Gastroesophageal sphincter (tissue), 4 donors: ENCODE results near the gene HNRNPUL1. TPM values are rescaled to one million over a fixed set of nuclear protein-coding genes. Genes with fewer than 3 reads are reported as not detected.
A peak's percentile ranks its signal among the peaks of the same experiment; 100 is the strongest.

Experiments used
- ATAC-seq: fragments of 150-250 bp; one replicate; pipeline ENCODE4 v1.9.1; 2016; ENCODE audit warnings: mild to moderate bottlenecking, moderate library complexity
- H3K27ac ChIP-seq, 4 donors: fragments of 200-600 bp; sonication (generic) in 3 of 4; 1 replicate in 3 of 4; 2 replicates in 1 of 4; pipeline ENCODE4 v1.5.1; 2016 to 2019
- H3K27me3 ChIP-seq: fragments of 200-600 bp; sonication (generic); one replicate; pipeline ENCODE4 v1.5.1; 2019
- H3K36me3 ChIP-seq, 2 donors: fragments of 200-600 bp; sonication (generic); one replicate each; pipeline ENCODE4 v1.5.1; 2019; ENCODE audit warnings: control low read depth in 1 of 2
- H3K4me1 ChIP-seq, 3 donors: fragments of 200-600 bp; sonication (generic); 1 replicate in 2 of 3; 2 replicates in 1 of 3; pipeline ENCODE4 v1.5.1; 2016 to 2019; ENCODE audit warnings: control low read depth in 2 of 3
- H3K4me3 ChIP-seq, 2 donors: fragments of 200-600 bp; sonication (generic); one replicate each; pipeline ENCODE4 v1.5.1; 2019; ENCODE audit warnings: mild to moderate bottlenecking in 1 of 2, moderate library complexity in 1 of 2
- H3K9me3 ChIP-seq, 3 donors: fragments of 200-600 bp; sonication (generic); one replicate each; pipeline ENCODE4 v1.5.1; 2017 to 2019; ENCODE audit warnings: control low read depth in 2 of 3
- EP300 ChIP-seq: sonication (generic); formaldehyde crosslinking; IDR thresholded peaks from one replicate; pipeline ENCODE4 v1.6.1; 2017; ENCODE audit warnings: antibody characterized with exemption, mild to moderate bottlenecking
- POLR2A ChIP-seq, 2 donors: fragments of 450-650 bp; IDR thresholded peaks; one replicate each; pipeline ENCODE4 v1.6.1; 2017; ENCODE audit warnings: antibody characterized with exemption in 2 of 2, mild to moderate bottlenecking in 2 of 2, moderate library complexity in 1 of 2
- POLR2AphosphoS5 ChIP-seq: sonication (generic); formaldehyde crosslinking; IDR thresholded peaks from one replicate; pipeline ENCODE4 v1.6.1; 2017; ENCODE audit warnings: antibody characterized with exemption
- WGBS, 2 donors: methylation state at CpG; one replicate each; pipeline ENCODE4 v1.1.5; 2018; ENCODE audit warnings: low coverage in 1 of 2; 5-methylcytosine and 5-hydroxymethylcytosine counted together
- total RNA-seq, 4 donors: library from RNA; depleted of rRNA; stranded (reverse); fragments of >200 nt; gene quantifications; one replicate each; pipeline ENCODE4 v1.1.0, GENCODE V29; 2016
- TF ChIP-seq, protein P1 (sequence below), 4 experiments: fragments of 200-600 bp in 2 of 4; fragments of 450-650 bp in 2 of 4; sonication (generic) in 1 of 4; IDR thresholded peaks; one replicate each; pipeline ENCODE4 v1.5.1; 2017 to 2019; ENCODE audit warnings: antibody characterized with exemption in 4 of 4, mild to moderate bottlenecking in 2 of 4, moderate library complexity in 2 of 4

Gene HNRNPUL1
- total RNA-seq, 4 donors from 2014 or later: 142 to 204 (median 160) TPM

DNA sequence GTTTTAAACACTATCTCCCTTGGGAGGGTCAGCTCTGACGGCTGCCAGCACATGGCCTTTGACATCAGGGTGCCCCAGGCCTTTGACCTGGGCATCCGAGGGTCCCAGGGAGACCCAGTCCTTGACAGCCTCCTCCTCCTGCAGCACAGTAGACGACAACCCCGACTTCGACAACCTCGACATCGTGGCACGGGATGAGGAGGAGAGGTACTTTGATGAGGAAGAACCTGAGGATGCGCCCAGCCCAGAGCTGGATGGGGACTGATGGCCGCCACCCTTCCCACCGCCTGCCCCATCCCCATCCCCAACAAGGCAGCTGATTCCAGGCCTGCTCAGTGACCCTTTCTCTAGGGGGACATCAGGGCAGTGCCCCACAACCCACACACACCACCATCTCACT, 58.3 kb downstream of the HNRNPUL1 start:
- Histone ChIP-seq H3K4me1 (peaks cover 2 to 64% (median 54%) of the 10 kb centered on the region in 3 donors), H3K27me3 (no peaks in the 10 kb centered on the region), H3K27ac (peak overlapping the region in 3 of 4 donors; percentile 84 to 90 (median 86)), H3K9me3 (no peaks in the 10 kb centered on the region), H3K36me3 (peaks cover 0 to 49% of the 10 kb centered on the region in 2 donors), H3K4me3 (no peak overlapping the region)
- ATAC-seq: no peak
- no CpG with 5 or more reads among the region's 11 CpGs for WGBS, 2 donors
- no peak for TF ChIP-seq POLR2A (IDR thresholded peaks at IDR 0.05)
- TF ChIP-seq POLR2AphosphoS5: no peak
- no peak for TF ChIP-seq EP300
- TF ChIP-seq, protein P1, sequence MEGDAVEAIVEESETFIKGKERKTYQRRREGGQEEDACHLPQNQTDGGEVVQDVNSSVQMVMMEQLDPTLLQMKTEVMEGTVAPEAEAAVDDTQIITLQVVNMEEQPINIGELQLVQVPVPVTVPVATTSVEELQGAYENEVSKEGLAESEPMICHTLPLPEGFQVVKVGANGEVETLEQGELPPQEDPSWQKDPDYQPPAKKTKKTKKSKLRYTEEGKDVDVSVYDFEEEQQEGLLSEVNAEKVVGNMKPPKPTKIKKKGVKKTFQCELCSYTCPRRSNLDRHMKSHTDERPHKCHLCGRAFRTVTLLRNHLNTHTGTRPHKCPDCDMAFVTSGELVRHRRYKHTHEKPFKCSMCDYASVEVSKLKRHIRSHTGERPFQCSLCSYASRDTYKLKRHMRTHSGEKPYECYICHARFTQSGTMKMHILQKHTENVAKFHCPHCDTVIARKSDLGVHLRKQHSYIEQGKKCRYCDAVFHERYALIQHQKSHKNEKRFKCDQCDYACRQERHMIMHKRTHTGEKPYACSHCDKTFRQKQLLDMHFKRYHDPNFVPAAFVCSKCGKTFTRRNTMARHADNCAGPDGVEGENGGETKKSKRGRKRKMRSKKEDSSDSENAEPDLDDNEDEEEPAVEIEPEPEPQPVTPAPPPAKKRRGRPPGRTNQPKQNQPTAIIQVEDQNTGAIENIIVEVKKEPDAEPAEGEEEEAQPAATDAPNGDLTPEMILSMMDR (IDR thresholded peaks at IDR 0.05): no peak

DNA sequence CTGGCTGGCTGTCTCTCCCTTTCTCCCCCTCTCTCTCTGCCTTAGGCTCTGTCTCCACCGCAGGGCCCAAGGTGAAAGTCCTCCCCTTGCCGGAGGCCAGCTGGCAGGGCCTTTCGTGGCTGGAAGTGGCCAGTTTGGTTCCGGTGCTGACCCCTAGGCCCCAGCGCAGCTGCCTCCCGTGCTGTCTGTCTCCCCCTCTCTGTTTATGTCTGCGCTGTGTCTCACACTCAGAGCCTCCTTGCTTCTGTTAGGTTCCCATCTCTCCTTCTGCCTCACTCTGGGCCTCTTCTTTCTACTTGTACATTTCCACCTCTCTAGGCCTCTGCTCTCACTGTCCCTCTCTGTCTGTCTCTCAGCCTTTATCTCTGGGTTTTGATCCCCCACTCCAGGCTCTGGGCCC, 58.9 kb downstream of the HNRNPUL1 start:
- Histone ChIP-seq H3K27ac (peak overlapping the region; percentile 27 to 90 (median 85)), H3K27me3 (no peaks in the 10 kb centered on the region), H3K9me3 (no peaks in the 10 kb centered on the region), H3K4me3 (no peak overlapping the region), H3K4me1 (peaks cover 2 to 70% (median 58%) of the 10 kb centered on the region in 3 donors), H3K36me3 (peaks cover 0 to 43% of the 10 kb centered on the region in 2 donors)
- no peak for TF ChIP-seq POLR2AphosphoS5
- TF ChIP-seq, protein P1 (IDR thresholded peaks at IDR 0.05): no peak
- TF ChIP-seq EP300: no peak
- TF ChIP-seq POLR2A (IDR thresholded peaks at IDR 0.05): no peak
- ATAC-seq: no peak
- 28 to 60% methylated on average over 1 to 7 of the region's 7 CpGs for WGBS, 2 donors

DNA sequence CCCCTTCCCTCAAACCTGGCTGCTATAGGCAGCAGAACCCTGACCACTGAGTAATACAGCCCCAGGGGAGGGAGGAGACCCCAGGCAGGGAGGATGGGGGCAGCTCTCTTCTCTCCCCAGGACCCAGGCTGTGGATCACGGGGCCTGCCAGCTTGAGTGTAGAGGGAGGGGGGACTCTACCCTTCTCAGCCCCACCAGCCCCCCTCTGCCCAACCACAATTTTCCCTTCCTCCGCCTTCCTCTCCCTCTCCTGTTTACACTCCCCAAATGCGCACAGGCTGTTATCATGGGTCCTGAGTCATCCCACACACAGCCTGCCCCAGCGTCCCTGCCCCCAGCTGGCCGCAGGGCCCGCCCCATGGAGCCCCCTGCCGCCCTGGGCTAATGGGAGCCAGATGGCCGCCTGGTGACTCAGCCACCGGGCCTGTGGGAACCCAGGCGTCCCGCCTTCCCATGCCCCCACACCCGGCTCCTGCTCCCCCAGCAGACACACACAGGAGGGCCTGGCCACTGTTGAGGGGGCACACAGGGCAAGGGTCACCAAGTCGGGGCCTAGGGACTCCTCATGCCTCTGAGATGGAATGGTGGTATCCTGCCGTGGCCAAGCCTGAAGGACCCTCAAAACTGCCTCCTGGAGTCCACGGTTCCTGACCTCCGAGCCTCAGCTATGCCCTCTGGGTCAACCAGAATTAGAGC, 59.4 kb downstream of the HNRNPUL1 start:
- TF ChIP-seq, protein P1 (IDR thresholded peaks at IDR 0.05): no peak
- no peak for TF ChIP-seq POLR2A (IDR thresholded peaks at IDR 0.05)
- peak; percentile 71 for TF ChIP-seq POLR2AphosphoS5
- no peak for TF ChIP-seq EP300
- H3K36me3 ChIP-seq: peaks cover 0 to 43% of the 10 kb centered on the region in 2 donors
- H3K4me1 ChIP-seq: peaks cover 2 to 76% (median 62%) of the 10 kb centered on the region in 3 donors
- 0% methylated on average over 1 of the region's 16 CpGs; no CpG with 5 or more reads in 1 of the 2 donors for WGBS, 2 donors
- ATAC-seq: peak; percentile 73
- no peaks in the 10 kb centered on the region for H3K9me3 ChIP-seq
- no peaks in the 10 kb centered on the region for H3K27me3 ChIP-seq
- no peak overlapping the region for H3K4me3 ChIP-seq
- H3K27ac ChIP-seq: peak overlapping the region; percentile 27 to 90 (median 85)

DNA sequence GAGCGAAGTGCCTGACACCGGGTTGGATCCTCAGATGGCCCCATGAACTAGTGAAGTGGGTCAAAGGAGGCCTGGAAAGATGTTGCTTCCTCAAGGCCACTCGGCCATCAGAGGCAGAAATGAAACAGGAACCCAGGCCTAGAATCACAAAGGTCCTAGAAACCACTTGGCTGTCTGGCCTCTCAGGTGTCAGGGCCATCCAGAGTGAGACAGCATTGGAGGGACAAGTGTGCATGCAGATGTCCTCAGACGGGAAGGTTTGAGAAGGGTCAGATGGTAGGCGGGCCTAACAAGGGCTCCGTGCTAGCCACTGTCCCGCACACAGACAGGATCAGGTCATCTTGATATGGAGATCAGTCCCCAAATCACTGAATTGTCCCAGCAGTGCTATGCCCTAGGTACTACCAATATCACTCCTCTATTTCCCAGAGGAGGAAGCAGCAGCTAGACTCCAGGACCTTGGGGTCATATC, 60.1 kb downstream of the HNRNPUL1 start:
- no peaks in the 10 kb centered on the region for H3K9me3 ChIP-seq
- H3K4me1 ChIP-seq: peaks cover 2 to 83% (median 66%) of the 10 kb centered on the region in 3 donors
- no peaks in the 10 kb centered on the region for H3K27me3 ChIP-seq
- peaks cover 0 to 43% of the 10 kb centered on the region in 2 donors for H3K36me3 ChIP-seq
- TF ChIP-seq POLR2A (IDR thresholded peaks at IDR 0.05) (no peak), EP300 (no peak), POLR2AphosphoS5 (no peak)
- TF ChIP-seq, protein P1 (IDR thresholded peaks at IDR 0.05): no peak
- no peak for ATAC-seq
- 65 to 93% methylated on average over 3 to 5 of the region's 7 CpGs for WGBS, 2 donors
- H3K4me3 ChIP-seq: no peak overlapping the region
- H3K27ac ChIP-seq: peak overlapping the region; percentile 47 to 90 (median 85)
